Liver (tissue), 3 donors: ENCODE measurements around the gene PRSS12.

ENCODE experiments used
- FOXA2 ChIP-seq: IDR thresholded peaks from 2 replicates; pipeline ENCODE4 v1.6.1; 2016; ENCODE audit warnings: antibody characterized with exemption
- SP1 ChIP-seq: IDR thresholded peaks from 2 replicates; pipeline ENCODE4 v1.6.1; 2018; ENCODE audit warnings: antibody characterized with exemption, mild to moderate bottlenecking
- TAF1 ChIP-seq: conservative IDR thresholded peaks from 2 replicates; pipeline ENCODE4 v1.6.1; 2016; ENCODE audit warnings: antibody characterized with exemption, mild to moderate bottlenecking
- TF ChIP-seq, protein P1 (sequence below): IDR thresholded peaks from 2 replicates; pipeline ENCODE4 v1.6.1; 2016; ENCODE audit warnings: antibody characterized with exemption
- TF ChIP-seq, protein P2 (sequence below): fragments of 150-350 bp; IDR thresholded peaks from 2 replicates; pipeline ENCODE4 v1.5.1; 2017; ENCODE audit warnings: improper control_type of control experiment, low read depth, low read length; ENCODE audit not compliant: missing input control
- TF ChIP-seq, protein P3 (sequence below): IDR thresholded peaks from 2 replicates; pipeline ENCODE4 v1.6.1; 2016; ENCODE audit warnings: antibody characterized with exemption, mild to moderate bottlenecking
- donor health status: healthy.
- donor health status: healthy.

- TF ChIP-seq FOXA2 (no peak), TAF1 (no peak), SP1 (no peak)
- TF ChIP-seq, protein P1, sequence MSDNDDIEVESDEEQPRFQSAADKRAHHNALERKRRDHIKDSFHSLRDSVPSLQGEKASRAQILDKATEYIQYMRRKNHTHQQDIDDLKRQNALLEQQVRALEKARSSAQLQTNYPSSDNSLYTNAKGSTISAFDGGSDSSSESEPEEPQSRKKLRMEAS = no peak
- TF ChIP-seq, protein P2, sequence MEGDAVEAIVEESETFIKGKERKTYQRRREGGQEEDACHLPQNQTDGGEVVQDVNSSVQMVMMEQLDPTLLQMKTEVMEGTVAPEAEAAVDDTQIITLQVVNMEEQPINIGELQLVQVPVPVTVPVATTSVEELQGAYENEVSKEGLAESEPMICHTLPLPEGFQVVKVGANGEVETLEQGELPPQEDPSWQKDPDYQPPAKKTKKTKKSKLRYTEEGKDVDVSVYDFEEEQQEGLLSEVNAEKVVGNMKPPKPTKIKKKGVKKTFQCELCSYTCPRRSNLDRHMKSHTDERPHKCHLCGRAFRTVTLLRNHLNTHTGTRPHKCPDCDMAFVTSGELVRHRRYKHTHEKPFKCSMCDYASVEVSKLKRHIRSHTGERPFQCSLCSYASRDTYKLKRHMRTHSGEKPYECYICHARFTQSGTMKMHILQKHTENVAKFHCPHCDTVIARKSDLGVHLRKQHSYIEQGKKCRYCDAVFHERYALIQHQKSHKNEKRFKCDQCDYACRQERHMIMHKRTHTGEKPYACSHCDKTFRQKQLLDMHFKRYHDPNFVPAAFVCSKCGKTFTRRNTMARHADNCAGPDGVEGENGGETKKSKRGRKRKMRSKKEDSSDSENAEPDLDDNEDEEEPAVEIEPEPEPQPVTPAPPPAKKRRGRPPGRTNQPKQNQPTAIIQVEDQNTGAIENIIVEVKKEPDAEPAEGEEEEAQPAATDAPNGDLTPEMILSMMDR = no peak
- TF ChIP-seq, protein P3, sequence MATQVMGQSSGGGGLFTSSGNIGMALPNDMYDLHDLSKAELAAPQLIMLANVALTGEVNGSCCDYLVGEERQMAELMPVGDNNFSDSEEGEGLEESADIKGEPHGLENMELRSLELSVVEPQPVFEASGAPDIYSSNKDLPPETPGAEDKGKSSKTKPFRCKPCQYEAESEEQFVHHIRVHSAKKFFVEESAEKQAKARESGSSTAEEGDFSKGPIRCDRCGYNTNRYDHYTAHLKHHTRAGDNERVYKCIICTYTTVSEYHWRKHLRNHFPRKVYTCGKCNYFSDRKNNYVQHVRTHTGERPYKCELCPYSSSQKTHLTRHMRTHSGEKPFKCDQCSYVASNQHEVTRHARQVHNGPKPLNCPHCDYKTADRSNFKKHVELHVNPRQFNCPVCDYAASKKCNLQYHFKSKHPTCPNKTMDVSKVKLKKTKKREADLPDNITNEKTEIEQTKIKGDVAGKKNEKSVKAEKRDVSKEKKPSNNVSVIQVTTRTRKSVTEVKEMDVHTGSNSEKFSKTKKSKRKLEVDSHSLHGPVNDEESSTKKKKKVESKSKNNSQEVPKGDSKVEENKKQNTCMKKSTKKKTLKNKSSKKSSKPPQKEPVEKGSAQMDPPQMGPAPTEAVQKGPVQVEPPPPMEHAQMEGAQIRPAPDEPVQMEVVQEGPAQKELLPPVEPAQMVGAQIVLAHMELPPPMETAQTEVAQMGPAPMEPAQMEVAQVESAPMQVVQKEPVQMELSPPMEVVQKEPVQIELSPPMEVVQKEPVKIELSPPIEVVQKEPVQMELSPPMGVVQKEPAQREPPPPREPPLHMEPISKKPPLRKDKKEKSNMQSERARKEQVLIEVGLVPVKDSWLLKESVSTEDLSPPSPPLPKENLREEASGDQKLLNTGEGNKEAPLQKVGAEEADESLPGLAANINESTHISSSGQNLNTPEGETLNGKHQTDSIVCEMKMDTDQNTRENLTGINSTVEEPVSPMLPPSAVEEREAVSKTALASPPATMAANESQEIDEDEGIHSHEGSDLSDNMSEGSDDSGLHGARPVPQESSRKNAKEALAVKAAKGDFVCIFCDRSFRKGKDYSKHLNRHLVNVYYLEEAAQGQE = no peak
Observed at GRCh38 chr4:118277243-118277642, 75.6 kb downstream of the PRSS12 start.
